Neutrophil (primary cell): ENCODE data around the gene RHBDL2.
A peak's percentile ranks its signal among the peaks of the same experiment; 100 is the strongest.
"Not testable (repeated sequence)": the region's sequence is repeated elsewhere in the genome, so short reads cannot be mapped to it uniquely, and the experiment has no call there.

Experiments
- H3K27ac ChIP-seq: fragments of 200-600 bp; sonication (generic); 2 replicates; pipeline ENCODE4 v1.5.1; 2016; ENCODE audit warnings: mild to moderate bottlenecking, moderate library complexity
- H3K27me3 ChIP-seq: fragments of 200-600 bp; sonication (generic); 2 replicates; pipeline ENCODE4 v1.6.0; 2016; ENCODE audit warnings: mild to moderate bottlenecking
- H3K36me3 ChIP-seq: fragments of 200-600 bp; sonication (generic); 2 replicates; pipeline ENCODE4 v1.5.1; 2017
- H3K4me1 ChIP-seq, 2 experiments: fragments of 200-600 bp in 1 of 2; sonication (generic) in 1 of 2; 1 replicate in 1 of 2; 2 replicates in 1 of 2; pipeline versions ENCODE4 v1.5.1 to v1.6.1; 2013 to 2016; ENCODE audit warnings: low read depth in 1 of 2, low read length in 1 of 2, mild to moderate bottlenecking in 1 of 2, moderate library complexity in 1 of 2; ENCODE audit not compliant: control insufficient read depth in 1 of 2, insufficient read depth in 1 of 2
- H3K4me3 ChIP-seq, 2 experiments: fragments of 200-600 bp in 1 of 2; sonication (generic) in 1 of 2; 1 replicate in 1 of 2; 2 replicates in 1 of 2; pipeline ENCODE4 v1.5.1; 2013 to 2016; ENCODE audit warnings: low read depth in 1 of 2, low read length in 1 of 2, mild to moderate bottlenecking in 1 of 2, moderate library complexity in 1 of 2
- H3K9me3 ChIP-seq: fragments of 200-600 bp; sonication (generic); 2 replicates; pipeline ENCODE4 v1.5.1; 2016
- TF ChIP-seq, protein P1 (sequence below): fragments of 200-600 bp; sonication (generic); IDR thresholded peaks from 2 replicates; pipeline ENCODE4 v1.5.1; 2016; ENCODE audit warnings: antibody characterized with exemption

Gene RHBDL2, protein sequence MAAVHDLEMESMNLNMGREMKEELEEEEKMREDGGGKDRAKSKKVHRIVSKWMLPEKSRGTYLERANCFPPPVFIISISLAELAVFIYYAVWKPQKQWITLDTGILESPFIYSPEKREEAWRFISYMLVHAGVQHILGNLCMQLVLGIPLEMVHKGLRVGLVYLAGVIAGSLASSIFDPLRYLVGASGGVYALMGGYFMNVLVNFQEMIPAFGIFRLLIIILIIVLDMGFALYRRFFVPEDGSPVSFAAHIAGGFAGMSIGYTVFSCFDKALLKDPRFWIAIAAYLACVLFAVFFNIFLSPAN

DNA sequence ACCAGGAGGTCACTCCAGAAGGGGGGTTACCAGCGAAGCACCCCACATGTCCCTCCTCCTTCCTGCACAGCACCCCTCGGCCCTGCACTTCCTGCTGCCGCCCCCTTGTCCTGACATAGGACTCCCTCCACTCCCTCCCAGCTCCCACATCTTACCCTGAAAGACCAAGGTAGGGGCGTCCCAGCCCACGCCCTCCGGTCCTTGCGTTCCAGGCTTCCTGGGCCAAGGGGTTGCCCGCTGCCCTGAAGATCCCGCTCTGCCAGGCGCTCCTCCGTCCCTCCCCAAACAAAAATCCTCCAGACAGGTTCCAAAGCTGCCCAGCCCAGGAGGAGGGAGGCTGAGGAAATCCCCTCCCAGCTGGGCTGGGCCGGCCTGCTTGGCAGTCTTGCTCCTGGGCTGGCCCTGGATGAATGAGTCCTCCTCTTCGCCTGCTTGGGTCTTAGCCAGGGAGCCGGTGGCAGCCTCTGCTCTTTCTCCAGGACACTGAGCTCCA is at the start of gene RHBDL2:
TSS of gene RHBDL2 (minus strand) at position 304 of the 493 bp plus-strand sequence. CDS start 22,618 bp downstream, outside the sequence.
- H3K36me3 ChIP-seq, result no peaks in the 10 kb centered on the region
- H3K27me3 ChIP-seq, result no peaks in the 10 kb centered on the region
- no peak within 1 kb of the TSS for H3K27ac ChIP-seq
- H3K4me1 ChIP-seq, result no peaks in the 10 kb centered on the region
- TF ChIP-seq, protein P1, sequence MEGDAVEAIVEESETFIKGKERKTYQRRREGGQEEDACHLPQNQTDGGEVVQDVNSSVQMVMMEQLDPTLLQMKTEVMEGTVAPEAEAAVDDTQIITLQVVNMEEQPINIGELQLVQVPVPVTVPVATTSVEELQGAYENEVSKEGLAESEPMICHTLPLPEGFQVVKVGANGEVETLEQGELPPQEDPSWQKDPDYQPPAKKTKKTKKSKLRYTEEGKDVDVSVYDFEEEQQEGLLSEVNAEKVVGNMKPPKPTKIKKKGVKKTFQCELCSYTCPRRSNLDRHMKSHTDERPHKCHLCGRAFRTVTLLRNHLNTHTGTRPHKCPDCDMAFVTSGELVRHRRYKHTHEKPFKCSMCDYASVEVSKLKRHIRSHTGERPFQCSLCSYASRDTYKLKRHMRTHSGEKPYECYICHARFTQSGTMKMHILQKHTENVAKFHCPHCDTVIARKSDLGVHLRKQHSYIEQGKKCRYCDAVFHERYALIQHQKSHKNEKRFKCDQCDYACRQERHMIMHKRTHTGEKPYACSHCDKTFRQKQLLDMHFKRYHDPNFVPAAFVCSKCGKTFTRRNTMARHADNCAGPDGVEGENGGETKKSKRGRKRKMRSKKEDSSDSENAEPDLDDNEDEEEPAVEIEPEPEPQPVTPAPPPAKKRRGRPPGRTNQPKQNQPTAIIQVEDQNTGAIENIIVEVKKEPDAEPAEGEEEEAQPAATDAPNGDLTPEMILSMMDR, result no peak
- H3K4me3 ChIP-seq, result no peak within 1 kb of the TSS
- H3K9me3 ChIP-seq, result no peaks in the 10 kb centered on the region

DNA sequence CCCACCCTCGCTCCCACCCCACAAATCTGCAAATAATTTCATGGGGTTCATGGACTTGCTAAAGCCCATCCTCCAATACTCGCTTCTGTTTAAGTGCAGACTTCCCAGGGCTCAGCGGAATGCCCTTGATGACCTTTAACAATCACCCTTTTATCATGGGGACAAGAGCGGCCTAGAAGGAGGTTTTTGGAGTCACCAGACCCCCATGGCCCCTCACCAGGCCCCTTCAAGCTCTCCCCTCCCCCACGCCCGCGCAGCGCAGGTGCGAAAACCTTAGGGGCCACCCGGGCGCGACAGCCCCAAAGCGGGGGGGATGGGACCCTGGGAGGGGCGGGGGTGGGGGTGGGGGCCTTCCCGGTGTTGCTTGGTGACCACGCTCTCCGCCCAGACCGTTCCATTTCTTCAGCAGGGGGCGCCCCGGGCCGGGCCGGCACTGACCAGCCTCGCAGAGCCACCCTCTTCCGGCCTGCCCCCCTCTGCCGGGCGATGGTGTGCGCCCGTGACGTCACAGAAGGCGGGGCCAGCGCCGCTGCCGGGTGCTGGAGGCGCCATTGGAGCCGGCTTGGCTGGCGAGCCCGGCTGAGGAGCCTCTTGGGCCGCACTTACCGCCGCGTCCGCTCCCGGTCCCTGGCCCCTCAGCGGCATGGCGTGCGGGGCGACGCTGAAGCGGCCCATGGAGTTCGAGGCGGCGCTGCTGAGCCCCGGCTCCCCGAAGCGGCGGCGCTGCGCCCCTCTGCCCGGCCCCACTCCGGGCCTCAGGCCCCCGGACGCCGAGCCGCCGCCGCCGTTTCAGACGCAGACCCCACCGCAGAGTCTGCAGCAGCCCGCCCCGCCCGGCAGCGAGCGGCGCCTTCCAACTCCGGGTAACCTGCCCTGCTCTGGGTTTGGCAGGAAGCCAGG is 49.4 kb upstream of the RHBDL2 start, which contains the start of gene AKIRIN1:
TSS of gene AKIRIN1 (plus strand) at position 539 of the 900 bp plus-strand sequence. CDS start at position 644, 105 bp downstream.
- Histone ChIP-seq H3K36me3 (peaks cover 13% of the 10 kb centered on the region), H3K4me1 (peaks cover 17 to 22% of the 10 kb centered on the region in 2 experiments), H3K4me3 (peak within 1 kb of the TSS; percentile 81 to 91), H3K27ac (peak within 1 kb of the TSS; percentile 96), H3K27me3 (no peaks in the 10 kb centered on the region), H3K9me3 (no peaks in the 10 kb centered on the region)
- TF ChIP-seq, protein P1, result peak; percentile 60

DNA sequence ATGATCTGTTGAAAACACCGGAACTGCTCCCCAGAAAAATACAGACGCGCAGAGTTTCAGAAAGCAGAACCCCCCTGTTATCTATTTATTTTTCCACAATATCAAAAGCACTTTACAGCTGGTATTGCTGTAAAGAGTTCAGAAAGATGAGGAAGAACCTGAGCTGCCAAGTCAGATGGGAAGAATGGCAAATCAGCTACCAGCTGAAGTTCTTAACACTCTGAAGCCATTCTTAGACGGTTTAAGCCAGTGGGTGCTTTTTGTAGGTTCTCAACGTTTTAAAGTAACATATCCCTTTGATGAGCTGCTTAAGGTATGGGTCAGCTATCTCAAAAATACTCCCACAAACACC is 48.7 kb upstream of the RHBDL2 start:
- H3K4me3 ChIP-seq, result peak overlapping the region; percentile 81 to 91
- H3K27ac ChIP-seq, result peak overlapping the region; percentile 96
- no peaks in the 10 kb centered on the region for H3K27me3 ChIP-seq
- TF ChIP-seq, protein P1, result no peak
- H3K4me1 ChIP-seq, result peaks cover 17 to 22% of the 10 kb centered on the region in 2 experiments
- peaks cover 6% of the 10 kb centered on the region for H3K36me3 ChIP-seq
- no peaks in the 10 kb centered on the region for H3K9me3 ChIP-seq

DNA sequence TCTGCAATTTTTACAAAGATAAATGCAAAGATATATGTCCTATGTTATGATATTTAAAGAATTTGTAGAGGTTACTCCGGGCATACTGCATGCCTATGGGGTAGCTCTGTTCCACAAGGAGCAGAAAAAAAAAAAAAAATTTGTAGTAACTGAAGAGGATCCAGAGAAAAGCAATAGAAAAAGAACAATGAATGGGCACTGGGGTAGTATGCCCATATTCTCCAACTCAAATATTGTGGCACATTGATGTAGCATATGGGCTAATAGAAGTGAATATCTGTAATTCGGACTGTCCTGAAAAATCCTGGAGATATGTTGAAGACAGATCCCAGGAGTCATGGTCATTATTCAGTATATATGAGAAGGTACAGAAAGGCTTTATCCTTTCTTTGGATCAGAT is 48.3 kb upstream of the RHBDL2 start:
- TF ChIP-seq, protein P1, result no peak
- peaks cover 17 to 22% of the 10 kb centered on the region in 2 experiments for H3K4me1 ChIP-seq
- H3K9me3 ChIP-seq, result no peaks in the 10 kb centered on the region
- no peak overlapping the region for H3K4me3 ChIP-seq
- no peaks in the 10 kb centered on the region for H3K27me3 ChIP-seq
- H3K27ac ChIP-seq, result peak overlapping the region; percentile 96
- peaks cover 3% of the 10 kb centered on the region for H3K36me3 ChIP-seq

DNA sequence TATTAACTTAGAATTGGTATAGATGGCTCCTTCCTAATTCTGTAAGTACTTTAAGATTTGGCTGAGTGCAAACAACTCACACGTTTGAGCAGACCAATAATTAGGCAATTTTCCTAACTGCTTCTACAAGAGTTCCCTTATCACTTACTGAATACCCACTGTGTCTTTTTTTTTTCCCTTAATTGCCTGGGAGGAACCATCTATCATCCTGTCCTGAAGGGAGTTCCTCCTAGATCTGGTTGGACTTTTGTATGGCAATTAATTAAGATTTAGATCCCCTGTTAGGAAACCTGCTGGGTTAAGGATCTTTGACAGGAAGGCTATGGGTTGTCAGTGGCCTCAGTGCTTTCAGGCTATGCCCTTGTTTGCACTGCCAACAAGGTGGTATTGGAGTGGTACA is 37.8 kb upstream of the RHBDL2 start:
- H3K4me1 ChIP-seq, result not testable (repeated sequence)

DNA sequence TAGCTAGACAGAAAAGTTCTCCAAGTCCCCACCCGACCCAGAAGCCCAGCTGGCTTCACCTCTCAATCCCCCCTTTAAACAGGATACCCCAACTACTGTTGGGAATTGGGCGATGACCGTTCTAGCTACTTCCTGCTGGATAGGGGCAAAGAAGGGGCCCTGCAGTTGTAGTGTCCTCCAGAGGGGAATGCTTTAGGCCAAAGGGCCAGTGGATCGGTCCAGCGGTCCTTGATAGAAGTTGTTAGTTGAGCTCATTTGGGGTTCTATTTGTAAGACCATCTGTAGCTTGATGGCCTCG is 36.6 kb upstream of the RHBDL2 start:
- H3K27me3 ChIP-seq, H3K36me3 ChIP-seq, H3K27ac ChIP-seq, H3K4me3 ChIP-seq, H3K4me1 ChIP-seq: not testable (repeated sequence)
- peaks cover 11% of the 10 kb centered on the region for H3K9me3 ChIP-seq

More for the DNA sequence above, 37.8 kb upstream of the RHBDL2 start:
- H3K27ac ChIP-seq, H3K36me3 ChIP-seq, H3K27me3 ChIP-seq, H3K4me3 ChIP-seq: not testable (repeated sequence)
- peaks cover 11% of the 10 kb centered on the region for H3K9me3 ChIP-seq

DNA sequence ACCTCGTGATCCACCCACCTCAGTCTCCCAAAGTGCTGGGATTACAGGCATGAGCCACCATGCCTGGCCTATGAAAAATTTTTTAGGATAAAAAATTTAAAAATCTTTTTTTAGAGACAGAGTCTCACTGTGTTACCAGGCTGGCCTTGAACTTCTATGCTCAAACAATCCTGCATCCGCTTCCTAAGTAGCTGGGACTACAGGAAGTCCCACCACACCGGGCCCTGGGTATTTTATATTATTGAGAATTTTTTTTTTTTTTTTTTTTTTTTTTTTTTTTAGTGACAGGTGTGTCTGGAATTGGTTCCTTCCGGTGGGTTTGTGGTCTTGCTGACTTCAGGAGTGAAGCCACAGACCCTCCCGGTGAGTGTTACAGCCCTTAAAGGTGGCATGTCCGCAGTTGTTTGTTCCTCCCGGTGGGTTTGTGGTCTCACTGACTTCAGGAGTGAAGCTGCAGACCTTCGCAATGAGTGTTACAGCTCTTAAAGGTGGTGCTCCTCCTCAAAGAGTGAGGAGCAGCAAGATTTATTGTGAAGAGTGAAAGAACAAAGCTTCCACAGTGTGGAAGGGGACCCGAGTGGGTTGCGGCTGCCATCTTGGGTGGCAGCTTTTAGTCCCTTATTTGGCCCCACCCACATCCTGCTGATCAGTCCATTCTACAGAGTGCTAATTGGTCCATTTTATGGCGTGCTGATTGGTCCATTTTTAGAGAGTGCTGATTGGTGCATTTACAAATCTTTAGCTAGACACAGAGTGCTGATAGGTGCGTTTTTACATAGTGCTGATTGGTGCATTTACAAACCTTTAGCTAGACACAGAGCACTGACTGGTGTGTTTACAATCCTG is 36.0 kb upstream of the RHBDL2 start:
- not testable (repeated sequence) for H3K4me1 ChIP-seq, H3K27me3 ChIP-seq, H3K36me3 ChIP-seq, H3K4me3 ChIP-seq, H3K27ac ChIP-seq
- peaks cover 11% of the 10 kb centered on the region for H3K9me3 ChIP-seq
